GM12801 (cell line): ENCODE data around the gene GRM1.

Experiments used
- CTCF ChIP-seq: IDR thresholded peaks from one replicate; pipeline ENCODE4 v1.5.1; 2011; ENCODE audit warnings: control low read depth; ENCODE audit not compliant: insufficient read length; ENCODE audit errors: extremely low read depth

Gene GRM1

GRCh38 chr6:146029573-146030184 lies 817 bp downstream of the GRM1 start:
- TF ChIP-seq CTCF = no peak

- TF ChIP-seq CTCF = no peak
These were observed 3.5 kb downstream of the GRM1 start for GRCh38 chr6:146032387-146032786.

- no peak for TF ChIP-seq CTCF
These were observed 11.5 kb downstream of the GRM1 start for GRCh38 chr6:146040360-146040759.

- no peak for TF ChIP-seq CTCF
These were observed 12.4 kb downstream of the GRM1 start for GRCh38 chr6:146041282-146041681.

- TF ChIP-seq CTCF = no peak
These were observed 18.5 kb downstream of the GRM1 start for GRCh38 chr6:146047371-146047770.

- no peak for TF ChIP-seq CTCF
These were observed 21.3 kb downstream of the GRM1 start for GRCh38 chr6:146050168-146050567.

GRCh38 chr6:146056506-146056905 lies 27.6 kb downstream of the GRM1 start:
- TF ChIP-seq CTCF = no peak

GRCh38 chr6:146065690-146066089 lies 36.8 kb downstream of the GRM1 start:
- no peak for TF ChIP-seq CTCF
